ENCODE results near the gene VTI1A.
A peak's percentile ranks its signal among the peaks of the same experiment; 100 is the strongest.
"Not testable (repeated sequence)": the region's sequence is repeated elsewhere in the genome, so short reads cannot be mapped to it uniquely, and the experiment has no call there.

VTI1A gene

GRCh38 chr10:112454910-112455779, 8.1 kb downstream of the VTI1A start:
- DNase-seq (ENCODE audit: low read depth in 3 of 3) = no peak

- peak in 1 of 3 donors; percentile 8 for DNase-seq (ENCODE audit: low read depth in 3 of 3)
Measured at GRCh38 chr10:112456533-112456932, 9.5 kb downstream of the VTI1A start.

- no peak for DNase-seq (ENCODE audit: low read depth in 3 of 3)
Measured at GRCh38 chr10:112460366-112460765, 13.4 kb downstream of the VTI1A start.

GRCh38 chr10:112461029-112461887, 14.2 kb downstream of the VTI1A start:
- DNase-seq (ENCODE audit: low read depth in 3 of 3) = peak in 2 of 3 donors; percentile 15 to 52

GRCh38 chr10:112464074-112464473, 17.1 kb downstream of the VTI1A start:
- DNase-seq (ENCODE audit: low read depth in 3 of 3) = not testable (repeated sequence)

DNA sequence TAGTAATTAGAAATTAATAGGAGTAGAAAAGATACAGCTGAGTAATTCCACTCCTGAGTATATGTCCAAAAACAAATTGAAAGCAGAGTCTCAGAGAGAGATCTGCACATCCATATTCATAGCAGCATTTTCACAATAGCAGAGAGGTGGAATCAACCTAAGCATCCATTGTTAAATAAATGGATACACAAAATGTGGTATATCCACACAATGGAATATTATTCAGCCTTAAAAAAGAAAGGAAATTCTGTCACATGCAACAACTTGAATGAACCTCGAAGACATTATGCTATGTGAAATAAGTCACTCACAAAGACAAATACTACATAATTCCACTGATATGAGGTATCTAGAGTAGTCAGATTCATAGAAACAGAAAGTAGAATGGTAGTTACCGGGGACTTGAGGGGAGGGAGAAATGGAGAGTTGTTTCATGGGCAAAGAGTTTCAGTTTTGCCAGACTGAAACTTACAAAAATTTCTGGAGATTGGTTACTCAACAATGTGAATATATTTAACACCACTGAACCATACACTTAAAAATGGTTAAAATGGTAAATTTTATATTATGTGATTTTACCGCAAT, 18.4 kb downstream of the VTI1A start:
- DNase-seq (ENCODE audit: low read depth in 3 of 3) = no peak

GRCh38 chr10:112466802-112467201, 19.8 kb downstream of the VTI1A start:
- DNase-seq (ENCODE audit: low read depth in 3 of 3) = no peak

DNA sequence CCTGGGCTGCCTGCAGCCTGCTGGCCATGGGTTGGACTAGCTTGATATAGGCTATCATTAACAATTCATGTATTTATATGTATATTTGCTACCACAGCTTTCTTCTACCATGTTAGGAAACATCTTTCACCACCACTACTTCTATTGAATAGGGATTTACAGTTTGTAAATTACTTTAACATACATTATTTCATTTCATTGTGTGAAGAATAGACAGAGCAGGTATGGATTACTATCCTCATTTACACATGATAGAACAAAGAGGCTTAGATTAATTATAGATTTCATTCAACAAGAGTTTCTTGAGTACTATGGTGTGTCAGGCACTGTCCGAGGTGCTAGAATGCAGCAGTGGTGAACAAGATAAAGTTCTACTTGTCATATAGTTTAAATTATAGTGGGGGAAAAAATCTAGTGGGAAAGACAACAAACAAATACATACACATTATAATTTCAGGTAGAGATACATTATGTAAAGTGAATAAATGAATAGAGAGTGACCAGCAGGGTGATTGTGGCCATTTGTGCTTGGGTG, 20.6 kb downstream of the VTI1A start:
- DNase-seq (ENCODE audit: low read depth in 3 of 3) = no peak

DNA sequence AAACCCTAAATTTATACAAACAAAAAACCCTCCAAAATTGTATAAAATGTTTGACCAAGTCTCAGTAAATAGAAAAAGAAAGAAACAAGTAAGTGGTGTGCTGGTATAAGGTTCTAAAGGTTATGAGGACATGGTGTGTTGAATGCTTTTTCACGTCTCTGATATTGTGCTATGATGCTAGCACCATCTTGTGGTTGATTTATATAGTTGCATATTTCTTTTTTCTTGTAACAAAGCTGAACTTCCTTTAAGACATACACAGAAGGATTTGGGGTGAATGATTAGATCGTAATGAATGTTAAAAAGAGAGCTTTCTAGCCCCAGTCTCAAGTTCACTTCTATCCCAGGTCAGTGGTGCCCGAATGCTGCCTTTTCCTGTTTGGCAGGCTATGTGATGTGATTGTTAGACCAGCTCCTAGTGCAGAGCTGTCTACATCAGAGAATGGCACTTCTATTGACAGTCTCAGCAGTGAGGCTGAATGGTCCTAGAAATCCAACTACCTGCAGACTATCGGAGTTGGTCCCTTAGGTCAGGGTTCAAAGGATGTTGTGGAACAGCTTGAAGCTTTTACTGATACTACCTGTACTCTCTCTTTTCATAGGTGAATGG, 25.0 kb downstream of the VTI1A start:
- no peak for DNase-seq (ENCODE audit: low read depth in 3 of 3)

GRCh38 chr10:112475575-112476218, 28.7 kb downstream of the VTI1A start:
- no peak for DNase-seq (ENCODE audit: low read depth in 3 of 3)

DNA sequence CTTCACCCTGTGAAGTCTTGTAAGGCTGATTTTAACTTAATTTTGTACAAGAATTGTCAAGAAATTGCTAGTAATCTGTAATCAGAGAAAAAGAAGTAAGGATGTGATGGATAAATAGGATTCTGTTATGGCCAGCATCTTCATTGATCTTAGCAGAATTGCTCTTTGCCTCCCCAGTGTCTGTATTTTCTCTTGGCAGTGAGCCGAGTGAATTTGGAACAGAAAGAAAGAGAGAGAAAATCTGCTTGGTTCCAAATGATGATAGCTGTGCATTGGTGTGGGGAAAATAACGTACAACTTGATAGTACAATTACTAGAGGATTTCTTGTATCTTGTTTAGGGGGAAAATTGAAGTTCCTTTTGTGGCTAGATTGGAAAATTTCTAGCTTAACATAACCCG, 34.6 kb downstream of the VTI1A start:
- no peak for DNase-seq (ENCODE audit: low read depth in 3 of 3)

DNA sequence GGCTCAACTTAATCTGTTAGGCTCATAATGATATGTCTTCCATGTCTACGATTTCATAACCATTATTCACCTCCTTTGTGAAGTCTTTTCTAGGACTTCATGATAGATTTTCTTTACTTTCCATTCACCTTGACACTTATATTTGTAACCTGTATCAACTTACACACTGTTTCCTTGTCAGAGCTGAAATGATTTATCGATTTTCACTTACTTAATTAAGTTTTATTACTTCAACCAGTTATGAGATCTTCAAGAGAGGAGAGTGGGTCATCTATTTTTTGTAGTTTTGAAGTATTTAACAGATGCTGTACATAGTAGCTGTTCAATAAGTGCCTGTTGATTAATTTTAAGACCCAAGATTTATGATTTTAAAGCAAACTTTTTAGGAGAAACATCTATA, 37.4 kb downstream of the VTI1A start:
- no peak for DNase-seq (ENCODE audit: low read depth in 3 of 3)

DNA sequence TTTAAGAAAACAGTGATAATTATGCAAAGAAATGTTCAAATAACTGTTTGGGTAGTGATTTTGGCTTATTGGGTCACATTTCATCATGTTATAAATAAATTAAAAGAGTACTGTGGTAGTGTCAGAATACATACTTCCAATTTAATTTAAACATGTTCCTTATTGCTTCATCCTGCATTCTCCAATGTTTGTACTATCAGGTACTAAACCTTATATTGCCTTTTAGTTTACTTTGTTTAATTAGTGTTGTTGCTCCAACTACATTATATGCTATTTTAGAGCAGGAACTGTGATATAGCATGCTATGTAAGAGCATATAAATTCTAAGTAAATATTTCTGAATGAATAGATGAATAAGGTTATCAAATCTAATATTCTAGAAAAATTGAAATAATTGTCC, 40.9 kb downstream of the VTI1A start:
- no peak for DNase-seq (ENCODE audit: low read depth in 3 of 3)

DNA sequence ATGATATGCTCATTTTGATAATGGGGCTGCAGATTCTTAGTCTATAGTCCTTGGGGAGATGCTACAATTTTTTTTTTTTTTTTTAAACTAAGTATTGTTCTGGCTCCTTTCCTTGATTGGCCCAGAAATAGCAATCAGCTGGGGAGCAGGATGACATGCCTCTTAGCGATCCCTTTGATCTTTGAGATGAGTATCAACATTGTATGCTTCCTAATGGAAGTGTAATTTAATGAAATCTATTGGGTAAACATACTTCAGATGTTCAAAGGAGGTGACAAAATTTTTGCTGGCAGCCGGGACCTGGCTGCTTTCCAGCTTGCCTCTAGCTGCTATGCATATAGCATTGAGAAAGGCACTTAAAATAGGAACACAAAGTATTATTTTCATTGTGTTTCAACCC, 43.5 kb downstream of the VTI1A start:
- DNase-seq (ENCODE audit: low read depth in 3 of 3) = no peak

DNA sequence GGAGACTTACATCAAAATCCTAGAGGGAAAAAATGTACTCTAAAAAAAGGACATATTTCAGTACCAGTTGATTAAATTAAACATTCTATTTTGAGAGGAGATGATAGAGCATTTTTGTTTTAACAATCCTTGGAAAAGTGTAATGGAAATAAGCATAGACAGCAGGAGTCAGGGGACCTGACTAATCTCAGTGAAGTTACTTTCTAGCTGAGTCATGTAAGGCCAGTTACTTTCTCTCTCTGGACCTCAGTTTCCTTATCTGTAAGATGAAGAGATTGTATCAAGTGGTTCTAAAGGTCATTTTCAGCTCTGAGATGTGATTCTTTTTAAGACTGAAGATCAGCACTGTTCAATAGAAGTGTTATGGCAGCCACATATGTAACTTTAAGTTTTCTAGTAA, 44.1 kb downstream of the VTI1A start:
- no peak for DNase-seq (ENCODE audit: low read depth in 3 of 3)

- no peak for DNase-seq (ENCODE audit: low read depth in 3 of 3)
Measured at GRCh38 chr10:112492736-112493135, 45.7 kb downstream of the VTI1A start.

- no peak for DNase-seq (ENCODE audit: low read depth in 3 of 3)
Measured at GRCh38 chr10:112497347-112497950, 50.4 kb downstream of the VTI1A start.

DNA sequence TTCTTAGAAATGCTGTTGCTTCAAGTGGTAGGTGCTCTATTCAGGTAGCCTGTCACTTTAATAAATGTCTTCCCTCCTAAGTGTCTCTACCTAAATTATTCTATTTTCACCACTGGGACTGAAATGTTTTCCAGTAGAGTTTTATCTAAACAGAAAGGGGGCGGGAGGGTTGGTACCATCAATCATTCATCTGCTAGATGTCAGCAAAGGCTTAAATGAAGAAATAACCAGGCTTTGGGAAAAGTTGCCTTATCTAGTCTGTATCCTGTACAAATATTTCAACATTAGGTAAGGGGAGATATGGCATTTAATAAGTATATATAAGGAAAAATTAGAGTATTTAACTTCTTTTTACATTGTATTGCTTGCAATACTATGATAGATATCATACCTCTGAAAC, 51.8 kb downstream of the VTI1A start:
- DNase-seq (ENCODE audit: low read depth in 3 of 3) = no peak

DNA sequence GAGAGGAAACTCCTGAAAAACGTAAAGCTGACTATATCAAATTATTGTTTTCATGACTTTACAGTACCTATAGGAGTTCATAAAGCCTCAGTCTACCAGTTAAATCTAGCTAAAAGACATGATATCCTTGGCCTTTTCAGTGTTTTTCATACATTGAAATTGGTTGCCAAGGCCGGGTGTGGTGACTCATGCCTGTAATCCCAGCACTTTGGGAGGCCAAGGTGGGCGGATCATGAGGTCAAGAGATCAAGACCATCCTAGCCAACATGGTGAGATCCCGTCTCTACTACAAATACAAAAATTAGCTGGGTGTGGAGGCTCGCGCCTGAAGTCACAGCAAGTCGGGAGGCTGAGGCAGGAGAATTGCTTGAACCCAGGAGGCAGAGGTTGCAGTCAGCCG, 53.0 kb downstream of the VTI1A start:
- not testable (repeated sequence) for DNase-seq (ENCODE audit: low read depth in 3 of 3)

DNA sequence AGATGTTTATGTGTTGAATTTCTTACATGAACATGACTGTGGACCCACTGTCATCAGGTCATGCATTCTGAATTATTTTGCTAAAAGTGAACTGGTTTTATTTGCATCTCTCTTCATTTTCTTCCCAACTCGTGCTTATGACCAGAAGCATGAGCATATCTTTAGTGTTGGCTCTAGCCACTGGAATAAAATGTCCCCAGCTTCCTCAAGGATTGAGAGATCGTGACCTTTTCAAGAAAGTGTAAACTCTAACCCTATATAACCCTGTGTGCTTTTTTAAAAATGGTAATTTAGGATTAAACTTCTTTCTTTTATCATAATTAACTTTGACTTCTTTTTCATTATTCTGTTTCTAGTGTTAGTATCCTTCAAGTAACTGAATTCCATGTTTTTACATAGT, 55.5 kb downstream of the VTI1A start:
- no peak for DNase-seq (ENCODE audit: low read depth in 3 of 3)

- DNase-seq (ENCODE audit: low read depth in 3 of 3) = no peak
Measured at GRCh38 chr10:112503643-112504042, 56.6 kb downstream of the VTI1A start.
